ENCODE results near the gene IGF1R. TPM values are rescaled to one million over a fixed set of nuclear protein-coding genes. Genes with fewer than 3 reads are reported as not detected.
A peak's percentile ranks its signal among the peaks of the same experiment; 100 is the strongest.

IGF1R gene
- total and polyA plus RNA-seq, 2 of the 13 experiments (the other 11 are each of a cell fraction or from before 2014, with no cell fraction given): 15.9 to 18.4 TPM

- no peak for TF ChIP-seq ZBTB2 (CRISPR knock-in tag; IDR thresholded peaks at IDR 0.05; ENCODE audit: low read depth)
- no peak for TF ChIP-seq YEATS2 (CRISPR knock-in tag; IDR thresholded peaks at IDR 0.05; ENCODE audit: borderline replicate concordance)
- peak; percentile 59; the same call in 1 of the 2 replicates for TF ChIP-seq ZNF232 (CRISPR knock-in tag; IDR thresholded peaks at IDR 0.05; ENCODE audit: borderline replicate concordance)
- TF ChIP-seq ZNF770 (CRISPR knock-in tag; IDR thresholded peaks at IDR 0.05): no peak
- TF ChIP-seq CTCF (CRISPR knock-in tag; IDR thresholded peaks at IDR 0.05): no peak; the same call in 1 of the 2 replicates
- TF ChIP-seq IRF9 (CRISPR knock-in tag; IDR thresholded peaks at IDR 0.05; ENCODE audit: borderline replicate concordance): no peak
- no peak for TF ChIP-seq ZNF207 (IDR thresholded peaks at IDR 0.05; ENCODE audit: borderline replicate concordance)
- no peak for TF ChIP-seq ZNF407 (CRISPR knock-in tag; IDR thresholded peaks at IDR 0.05; ENCODE audit: not compliant biosample characterization)
Measured at GRCh38 chr15:98727115-98728040, 79.0 kb downstream of the IGF1R start (continued).
